AG04449 (cell line): Measurements from ENCODE around the gene DSCAM.

ENCODE experiments used
- CTCF ChIA-PET: fragments of 350-600 bp; formaldehyde crosslinking; extraction: SDS; loops from one replicate; lab custom pipeline; 2021; ENCODE audit warnings: antibody characterized with exemption; lab: Yijun Ruan, JAX
- POLR2A ChIA-PET: fragments of 400-600, 350-600 bp; formaldehyde crosslinking; extraction: SDS; loops from one replicate; lab custom pipeline; 2020; ENCODE audit warnings: antibody characterized with exemption, inconsistent platforms; lab: Yijun Ruan, JAX
- DNase-seq: peaks from one replicate; pipeline ENCODE4 v3.0.0-alpha.2; 2010; ENCODE audit warnings: low read depth, low spot score
- H3K4me3 ChIP-seq: 2 replicates; pipeline ENCODE4 v1.5.1; 2011; ENCODE audit warnings: low read depth, mild to moderate bottlenecking, control low read depth, low read length
- CTCF ChIP-seq: IDR thresholded peaks from one replicate; pipeline ENCODE4 v1.5.1; 2011; ENCODE audit warnings: mild to moderate bottlenecking, moderate library complexity, low read length, control low read depth, inconsistent platforms; ENCODE audit not compliant: insufficient read depth; ENCODE audit errors: missing control alignments

Gene DSCAM

DNA sequence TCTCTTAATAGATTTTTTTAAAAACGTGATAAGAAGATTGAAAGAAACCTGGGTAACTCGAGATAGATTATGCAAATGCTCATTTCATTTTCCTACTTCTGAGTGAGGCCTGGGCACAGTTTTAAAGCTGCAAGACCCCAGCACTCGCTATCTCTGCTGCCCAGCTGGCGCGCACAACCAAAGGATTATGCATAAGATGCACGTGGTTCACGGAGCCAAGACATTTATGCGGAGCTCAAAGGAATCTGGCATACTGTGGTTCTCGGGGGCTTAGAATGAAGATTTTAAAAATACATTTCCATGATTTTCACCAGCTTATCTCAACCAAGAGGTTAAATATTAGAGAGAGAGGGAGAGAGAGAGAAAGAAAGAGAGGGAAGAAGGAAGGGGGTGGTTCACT is 210.9 kb downstream of the DSCAM start:
- no peak for TF ChIP-seq CTCF
- no peak for DNase-seq
- ChIA-PET POLR2A (no interaction called here), CTCF (no interaction called here)
- H3K4me3 ChIP-seq, result no peak overlapping the region

GRCh38 chr21:40635391-40635790 is 211.6 kb downstream of the DSCAM start:
- ChIA-PET POLR2A (no interaction called here), CTCF (interaction anchor here (1.6 kb wide), 1 partner anchor 12 kb away, joined by 5 read pairs; no protein-coding TSS in a partner anchor)
- no peak for DNase-seq
- no peak overlapping the region for H3K4me3 ChIP-seq
- no peak for TF ChIP-seq CTCF

GRCh38 chr21:40634141-40634540 is 212.8 kb downstream of the DSCAM start:
- DNase-seq, result no peak
- TF ChIP-seq CTCF, result no peak
- POLR2A ChIA-PET, result no interaction called here
- CTCF ChIA-PET, result interaction anchor here (1.0 to 1.6 kb wide), 2 partner anchors 11 to 13 kb away, joined by 3 to 5 read pairs; no protein-coding TSS in a partner anchor
- H3K4me3 ChIP-seq, result no peak overlapping the region

DNA sequence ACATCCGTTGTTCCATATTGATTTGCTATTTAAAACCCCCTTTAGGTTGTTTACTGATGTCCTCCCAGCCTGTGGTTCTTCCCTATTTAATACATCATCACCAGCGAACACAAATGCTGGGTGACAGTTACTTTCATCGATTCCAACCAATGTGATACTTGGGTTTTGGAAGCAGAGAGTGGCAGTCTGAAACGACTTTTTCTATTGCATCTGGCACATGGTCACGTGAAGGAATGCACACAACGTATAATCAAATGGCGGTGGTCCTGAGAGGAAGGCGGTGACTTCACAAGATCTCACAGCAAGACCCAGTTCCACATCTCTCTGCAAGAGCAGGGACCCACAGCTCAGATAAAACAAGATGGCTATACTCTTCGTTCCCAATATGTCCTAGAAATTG is 213.9 kb downstream of the DSCAM start:
- CTCF ChIA-PET, result no interaction called here

DNA sequence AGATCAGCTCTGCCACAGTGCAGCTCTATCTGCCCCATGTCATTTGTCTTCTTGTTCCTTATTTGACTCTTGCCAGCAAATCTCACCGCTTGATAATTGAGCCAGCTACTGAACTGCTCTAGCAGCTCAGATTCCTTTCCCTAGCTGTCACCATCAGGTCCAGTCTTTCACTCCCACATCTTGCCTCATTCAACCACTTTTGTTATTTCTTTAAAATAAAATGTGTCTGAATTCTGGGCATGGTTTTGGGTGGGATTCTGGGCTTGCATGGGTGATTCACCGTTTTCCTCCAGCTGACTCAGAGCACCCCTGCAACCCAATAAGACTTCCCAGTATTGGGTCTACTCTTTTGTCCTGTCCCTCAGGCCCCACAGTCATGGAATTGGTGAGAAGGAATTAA is 215.7 kb downstream of the DSCAM start:
- no peak for TF ChIP-seq CTCF
- no peak overlapping the region for H3K4me3 ChIP-seq
- no peak for DNase-seq
- CTCF ChIA-PET, result no interaction called here
- POLR2A ChIA-PET, result no interaction called here

More for the DNA sequence above, 213.9 kb downstream of the DSCAM start:
- no peak for TF ChIP-seq CTCF
- no peak for DNase-seq
- POLR2A ChIA-PET, result no interaction called here
- H3K4me3 ChIP-seq, result no peak overlapping the region

GRCh38 chr21:40625991-40626390 is 221.0 kb downstream of the DSCAM start:
- CTCF ChIA-PET, result no interaction called here
- H3K4me3 ChIP-seq, result no peak overlapping the region
- no peak for DNase-seq
- no peak for TF ChIP-seq CTCF
- POLR2A ChIA-PET, result no interaction called here
